Brain microvascular endothelial cell (primary cell): ENCODE measurements around the gene DDX31.

Source experiments
- DNase-seq: peaks from one replicate; pipeline ENCODE4 v3.0.0-alpha.2; 2020
- H3K27ac ChIP-seq: fragments of 250-450 bp; sonication (Bioruptor Pico); 2 replicates; pipeline ENCODE4 v1.5.1; 2020; ENCODE audit warnings: mild to moderate bottlenecking, moderate library complexity
- H3K27me3 ChIP-seq: fragments of 250-450 bp; sonication (Bioruptor Pico); replicated peaks from 2 replicates; pipeline ENCODE4 v1.5.1; 2020; ENCODE audit warnings: mild to moderate bottlenecking
- H3K36me3 ChIP-seq: fragments of 250-450 bp; sonication (Bioruptor Pico); replicated peaks from 2 replicates; pipeline ENCODE4 v1.5.1; 2020; ENCODE audit warnings: mild to moderate bottlenecking
- H3K4me3 ChIP-seq: 2 replicates; pipeline ENCODE4 v1.5.1; 2011; ENCODE audit warnings: low read depth, mild to moderate bottlenecking, control low read depth, low read length, moderate library complexity
- CTCF ChIP-seq: IDR thresholded peaks from 2 replicates; pipeline ENCODE4 v1.5.1; 2011; ENCODE audit warnings: low read depth, mild to moderate bottlenecking, moderate library complexity, low read length, control low read depth, inconsistent platforms; ENCODE audit errors: missing control alignments
- in situ Hi-C: cut with HindIII; loops from 2 replicates; pipeline ENCODE4 v1.10.0; 2017; ENCODE audit warnings: low sequenced_read_pairs, low pct_ligation_motif_present

Gene DDX31

GRCh38 chr9:132631685-132632084, 38.1 kb downstream of the DDX31 start:
- H3K27ac ChIP-seq = peak overlapping the region; percentile 71
- H3K36me3 ChIP-seq = peaks cover 31% of the 10 kb centered on the region
- H3K27me3 ChIP-seq = no peaks in the 10 kb centered on the region
- no peak overlapping the region for H3K4me3 ChIP-seq
- TF ChIP-seq CTCF = no peak
- in situ Hi-C loops = no loop called here
- peak; percentile 48 for DNase-seq

DNA sequence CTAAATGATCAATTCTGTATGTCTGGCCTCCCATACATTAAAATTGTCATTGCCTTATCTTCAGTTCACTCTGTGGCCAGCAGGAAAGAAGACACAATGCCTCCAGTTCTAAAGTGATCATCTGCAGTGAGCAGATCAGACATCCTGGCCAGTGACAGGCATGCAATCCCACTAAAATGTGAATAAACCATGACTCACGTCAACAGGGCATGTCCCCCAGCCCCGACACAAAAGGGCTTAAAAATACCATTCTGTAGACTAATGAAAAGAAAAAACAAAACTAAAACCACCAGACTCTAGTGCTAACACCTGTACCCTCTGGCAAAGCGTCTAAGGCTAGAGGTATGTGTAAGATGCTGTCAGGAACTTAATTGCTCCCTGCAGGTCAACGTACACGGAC, 38.5 kb downstream of the DDX31 start:
- in situ Hi-C loops = no loop called here
- H3K4me3 ChIP-seq = no peak overlapping the region
- no peaks in the 10 kb centered on the region for H3K27me3 ChIP-seq
- H3K36me3 ChIP-seq = peaks cover 32% of the 10 kb centered on the region
- peak; percentile 52 for TF ChIP-seq CTCF
- DNase-seq = peak; percentile 80
- peak overlapping the region; percentile 71 for H3K27ac ChIP-seq

- H3K4me3 ChIP-seq = no peak overlapping the region
- no peak for DNase-seq
- TF ChIP-seq CTCF = no peak
- H3K27ac ChIP-seq = no peak overlapping the region
- no peaks in the 10 kb centered on the region for H3K27me3 ChIP-seq
- peaks cover 34% of the 10 kb centered on the region for H3K36me3 ChIP-seq
- in situ Hi-C loops = no loop called here
Observed at GRCh38 chr9:132630811-132631210, 39.0 kb downstream of the DDX31 start.

DNA sequence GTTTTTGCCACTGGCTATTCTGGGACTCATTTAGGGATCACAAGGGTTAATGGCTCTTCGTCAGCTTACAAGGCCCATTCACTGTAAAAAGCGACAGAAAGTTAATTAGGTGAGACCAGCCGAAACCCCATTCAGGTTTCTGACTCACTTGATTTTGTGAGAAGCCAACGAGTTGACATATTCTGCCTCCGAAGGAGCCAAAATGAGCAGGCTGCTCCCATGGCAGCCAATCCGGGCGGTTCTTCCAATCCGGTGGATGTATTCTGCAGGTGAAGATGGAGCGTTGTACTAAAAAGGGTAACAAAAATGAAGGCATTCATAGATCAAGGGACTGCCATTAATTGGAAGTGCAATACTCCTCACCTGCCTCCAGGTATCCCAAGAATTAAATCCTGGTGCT, 39.7 kb downstream of the DDX31 start:
- Histone ChIP-seq H3K4me3 (no peak overlapping the region), H3K27ac (no peak overlapping the region), H3K27me3 (no peaks in the 10 kb centered on the region), H3K36me3 (peaks cover 34% of the 10 kb centered on the region)
- no peak for DNase-seq
- in situ Hi-C loops = no loop called here
- no peak for TF ChIP-seq CTCF

DNA sequence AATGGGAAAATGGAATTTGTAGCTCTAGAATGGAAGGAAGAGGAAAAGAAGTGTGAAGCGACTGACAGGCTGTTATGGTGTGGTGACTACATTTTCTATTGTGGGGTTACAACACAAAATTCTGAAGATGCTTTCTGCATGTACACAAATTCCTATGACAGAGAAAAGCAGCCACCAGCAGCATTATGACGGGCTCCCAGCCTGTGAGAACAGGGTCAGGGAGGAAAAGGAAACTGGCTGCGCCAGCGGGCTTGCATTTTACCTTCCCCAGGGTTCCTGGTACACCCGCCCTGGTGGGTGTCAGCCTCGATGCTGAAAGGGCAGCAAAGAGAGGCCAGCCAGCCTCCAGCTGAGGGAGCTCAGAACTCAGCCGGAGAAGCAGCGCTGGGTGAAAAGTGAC, 41.0 kb downstream of the DDX31 start:
- H3K4me3 ChIP-seq = no peak overlapping the region
- no peaks in the 10 kb centered on the region for H3K27me3 ChIP-seq
- in situ Hi-C loops = no loop called here
- H3K27ac ChIP-seq = no peak overlapping the region
- no peak for DNase-seq
- peaks cover 34% of the 10 kb centered on the region for H3K36me3 ChIP-seq
- no peak for TF ChIP-seq CTCF

DNA sequence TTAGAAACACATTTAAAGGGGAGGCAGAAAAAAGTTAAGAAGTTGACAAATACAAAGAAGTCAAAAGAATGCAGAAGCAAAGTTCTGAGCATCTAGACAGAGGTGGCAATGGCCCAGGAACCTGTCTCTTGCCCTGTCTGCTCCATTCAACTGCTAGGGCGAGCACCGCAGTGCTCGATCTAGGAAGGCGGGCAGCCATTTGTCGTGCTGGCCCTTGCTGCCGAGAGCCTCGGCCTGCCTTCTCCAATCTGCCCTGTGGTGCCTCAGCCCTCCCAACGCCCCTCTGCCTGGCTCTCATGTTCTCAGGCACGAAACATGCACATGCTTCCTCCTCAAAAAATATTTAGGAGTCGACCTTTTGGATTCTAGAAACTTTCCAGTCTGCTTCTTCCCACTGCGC, 42.2 kb downstream of the DDX31 start:
- TF ChIP-seq CTCF = no peak
- no peak overlapping the region for H3K27ac ChIP-seq
- no peaks in the 10 kb centered on the region for H3K27me3 ChIP-seq
- H3K36me3 ChIP-seq = peaks cover 36% of the 10 kb centered on the region
- in situ Hi-C loops = no loop called here
- H3K4me3 ChIP-seq = no peak overlapping the region
- no peak for DNase-seq
